ENCODE data around the gene OR8D4. TPM values are rescaled to one million over a fixed set of nuclear protein-coding genes. Genes with fewer than 3 reads are reported as not detected.

OR8D4 gene
- total and polyA plus RNA-seq, 4 donors, result 0.14 TPM; not detected in 3

DNA sequence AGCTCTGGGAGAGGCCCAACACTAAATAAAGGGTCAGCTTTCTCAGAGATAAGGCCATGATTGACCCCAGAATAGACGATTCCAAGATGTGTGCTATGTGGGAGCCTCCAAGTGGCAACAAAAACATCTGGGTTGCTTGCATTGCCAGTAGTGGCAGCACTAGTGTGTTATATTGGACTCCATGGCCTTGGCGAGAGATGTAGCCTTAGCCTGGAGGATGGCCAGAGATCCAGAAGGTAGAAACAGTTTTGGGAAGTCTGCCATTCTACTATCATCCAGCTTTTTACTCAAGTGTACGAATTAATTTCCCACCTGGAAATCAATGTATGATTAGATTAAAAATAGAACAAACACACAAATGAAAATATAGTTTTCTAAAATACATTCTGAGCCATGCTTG is 3.0 kb downstream of the OR8D4 start (continued):
- TF ChIP-seq EGR1 (IDR thresholded peaks at IDR 0.05; ENCODE audit: low read depth in 2 of 2) (no peak), FOXA2 (IDR thresholded peaks at IDR 0.05) (no peak), HNF4G (IDR thresholded peaks at IDR 0.05) (no peak), CTCF (IDR thresholded peaks at IDR 0.05; ENCODE audit: low read depth, low read length, missing input control) (no peak)

DNA sequence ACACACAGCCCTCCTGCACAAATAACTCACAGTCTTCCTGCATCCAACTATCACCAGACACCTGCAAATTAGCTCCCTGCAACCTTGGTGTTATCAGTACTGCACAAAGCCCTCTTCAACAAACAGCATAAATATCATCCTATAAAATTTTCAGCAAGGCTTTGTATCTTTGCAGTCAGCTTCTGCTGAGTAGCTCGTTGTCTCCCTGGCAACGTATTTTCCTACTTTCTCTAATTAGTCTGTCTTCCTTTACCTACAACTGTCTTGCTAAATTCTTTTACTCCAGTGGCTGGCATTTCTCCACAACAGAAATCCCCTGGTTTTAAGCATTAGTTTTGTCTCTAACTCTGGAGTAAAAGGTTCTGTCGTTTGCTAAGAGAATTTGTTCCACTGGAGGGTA is 3.9 kb downstream of the OR8D4 start:
- H3K4me1 ChIP-seq (ENCODE audit: control insufficient read depth in 4 of 4, insufficient read depth in 4 of 4, low read length in 3 of 4), result no peaks in the 10 kb centered on the region
- 54% methylated on average over 3 of the region's 3 CpGs for WGBS

More for the DNA sequence above, 3.9 kb downstream of the OR8D4 start:
- DNase-seq (ENCODE audit: low spot score), result no peak
- no peak overlapping the region for H3K4me3 ChIP-seq (ENCODE audit: low read depth in 1 of 3, low read length in 3 of 3)
- TF ChIP-seq ATF3 (IDR thresholded peaks at IDR 0.05) (no peak), GABPA (IDR thresholded peaks at IDR 0.05 in 1 of 2, conservative IDR thresholded peaks at IDR 0.05 in 1 of 2) (no peak), HNF4A (conservative IDR thresholded peaks at IDR 0.05) (no peak), CTCF (IDR thresholded peaks at IDR 0.05; ENCODE audit: low read depth, low read length, missing input control) (no peak), NR2F2 (IDR thresholded peaks at IDR 0.05) (no peak), JUND (IDR thresholded peaks at IDR 0.05) (no peak), REST (IDR thresholded peaks at IDR 0.05) (no peak), RAD21 (IDR thresholded peaks at IDR 0.05) (no peak), YY1 (IDR thresholded peaks at IDR 0.05) (no peak)
- no peak overlapping the region for H3K9ac ChIP-seq (ENCODE audit: low read depth in 1 of 2, low read length in 2 of 2)
- no peaks in the 10 kb centered on the region for H3K27me3 ChIP-seq (ENCODE audit: control insufficient read depth in 4 of 4, insufficient read depth in 4 of 4, low read length in 3 of 4)
- no peaks in the 10 kb centered on the region for H3K9me3 ChIP-seq (ENCODE audit: control insufficient read depth in 4 of 4, low read length in 3 of 4)
- H3K27ac ChIP-seq (ENCODE audit: low read depth in 1 of 2, low read length in 2 of 2), result no peak overlapping the region
- no peaks in the 10 kb centered on the region for H3K36me3 ChIP-seq (ENCODE audit: control insufficient read depth in 4 of 4, insufficient read depth in 3 of 4, low read depth in 1 of 4, low read length in 3 of 4)

All from liver (tissue), 9 donors.